ENCODE measurements around the gene MAGEA10. TPM values are rescaled to one million over a fixed set of nuclear protein-coding genes. Genes with fewer than 3 reads are reported as not detected.
"Not testable (repeated sequence)": the region's sequence is repeated elsewhere in the genome, so short reads cannot be mapped to it uniquely, and the experiment has no call there.

The MAGEA10 gene
- total and polyA plus RNA-seq, 4 experiments from 2014 or later = not detected

DNA sequence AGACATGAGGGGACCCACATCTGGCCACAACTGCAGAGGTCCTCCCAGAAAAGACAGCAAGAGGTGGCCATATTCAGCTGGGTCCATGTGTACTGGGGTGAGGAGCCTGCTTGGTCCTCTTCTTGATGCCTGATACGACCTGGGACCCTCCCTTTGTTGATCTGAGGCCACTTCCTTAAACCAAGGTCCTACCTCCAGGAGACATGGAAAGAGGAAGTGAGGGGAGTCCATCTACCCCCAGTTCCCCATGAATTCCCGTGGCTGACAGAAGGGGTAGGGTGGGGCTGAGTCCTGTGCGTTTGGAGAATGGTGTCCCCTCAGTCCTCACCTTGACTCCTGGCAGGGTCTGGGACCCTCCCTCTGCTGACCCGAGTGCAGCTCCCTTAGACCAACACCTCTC lies 2.1 kb downstream of the MAGEA10 start:
- no peak overlapping the region for H3K4me3 ChIP-seq (ENCODE audit: low read length in 2 of 2)
- CTCF ChIA-PET (ENCODE audit: partially characterized antibody) = no interaction called here
- no peaks in the 10 kb centered on the region for H3K27me3 Mint-ChIP-seq

DNA sequence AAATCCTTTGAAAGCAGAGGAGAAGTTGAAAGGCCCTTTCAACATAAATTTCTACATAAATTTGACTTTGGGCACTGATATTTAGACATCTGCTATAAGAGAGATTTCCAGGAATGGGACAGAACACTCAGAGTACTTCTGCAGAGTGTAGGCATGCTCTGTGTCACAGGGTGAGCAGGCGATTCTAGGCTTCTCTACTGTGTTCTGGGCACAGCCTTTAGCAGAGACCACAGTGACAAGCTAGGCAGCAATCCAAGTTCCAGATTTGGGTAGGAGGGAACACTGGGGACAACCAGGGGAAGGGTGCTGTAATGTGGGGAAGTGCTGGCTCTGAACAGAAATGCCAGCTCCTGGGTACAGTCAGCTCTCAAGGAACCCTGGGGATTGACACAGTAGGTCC lies 6.9 kb downstream of the MAGEA10 start:
- Histone ChIP-seq H3K27ac (ENCODE audit: low read depth, low read length) (no peak overlapping the region), H3K36me3 (ENCODE audit: insufficient read depth, low read length) (no peaks in the 10 kb centered on the region), H3K4me1 (ENCODE audit: insufficient read depth, low read length) (no peaks in the 10 kb centered on the region), H3K27me3 (ENCODE audit: insufficient read depth, low read length) (no peaks in the 10 kb centered on the region), H3K9me3 (ENCODE audit: control insufficient read depth in 1 of 2, low read length in 2 of 2) (no peaks in the 10 kb centered on the region), H3K4me3 (ENCODE audit: low read length in 2 of 2) (no peak overlapping the region)
- Mint-ChIP-seq H3K36me3 (no peaks in the 10 kb centered on the region), H3K27ac (no peak overlapping the region), H3K4me3 (no peak overlapping the region), H3K9me3 (no peaks in the 10 kb centered on the region), H3K4me1 (no peaks in the 10 kb centered on the region), H3K27me3 (no peaks in the 10 kb centered on the region)
- POLR2A ChIA-PET (ENCODE audit: partially characterized antibody) = no interaction called here
- intact Hi-C loops (cut with micrococcal nuclease) = no loop called here
- CTCF ChIA-PET (ENCODE audit: partially characterized antibody) = no interaction called here
- DNase-seq = no peak

More for the DNA sequence above, 2.1 kb downstream of the MAGEA10 start:
- H3K36me3 Mint-ChIP-seq = no peaks in the 10 kb centered on the region
- H3K4me1 Mint-ChIP-seq = no peaks in the 10 kb centered on the region
- Histone ChIP-seq H3K9me3 (ENCODE audit: control insufficient read depth in 1 of 2, low read length in 2 of 2) (no peaks in the 10 kb centered on the region), H3K27me3 (ENCODE audit: insufficient read depth, low read length) (no peaks in the 10 kb centered on the region), H3K36me3 (ENCODE audit: insufficient read depth, low read length) (no peaks in the 10 kb centered on the region), H3K27ac (ENCODE audit: low read depth, low read length) (no peak overlapping the region), H3K4me1 (ENCODE audit: insufficient read depth, low read length) (no peaks in the 10 kb centered on the region)
- DNase-seq = no peak
- H3K4me3 Mint-ChIP-seq = no peak overlapping the region
- intact Hi-C loops (cut with micrococcal nuclease) = no loop called here
- no peaks in the 10 kb centered on the region for H3K9me3 Mint-ChIP-seq
- no peak overlapping the region for H3K27ac Mint-ChIP-seq
- POLR2A ChIA-PET (ENCODE audit: partially characterized antibody) = no interaction called here

DNA sequence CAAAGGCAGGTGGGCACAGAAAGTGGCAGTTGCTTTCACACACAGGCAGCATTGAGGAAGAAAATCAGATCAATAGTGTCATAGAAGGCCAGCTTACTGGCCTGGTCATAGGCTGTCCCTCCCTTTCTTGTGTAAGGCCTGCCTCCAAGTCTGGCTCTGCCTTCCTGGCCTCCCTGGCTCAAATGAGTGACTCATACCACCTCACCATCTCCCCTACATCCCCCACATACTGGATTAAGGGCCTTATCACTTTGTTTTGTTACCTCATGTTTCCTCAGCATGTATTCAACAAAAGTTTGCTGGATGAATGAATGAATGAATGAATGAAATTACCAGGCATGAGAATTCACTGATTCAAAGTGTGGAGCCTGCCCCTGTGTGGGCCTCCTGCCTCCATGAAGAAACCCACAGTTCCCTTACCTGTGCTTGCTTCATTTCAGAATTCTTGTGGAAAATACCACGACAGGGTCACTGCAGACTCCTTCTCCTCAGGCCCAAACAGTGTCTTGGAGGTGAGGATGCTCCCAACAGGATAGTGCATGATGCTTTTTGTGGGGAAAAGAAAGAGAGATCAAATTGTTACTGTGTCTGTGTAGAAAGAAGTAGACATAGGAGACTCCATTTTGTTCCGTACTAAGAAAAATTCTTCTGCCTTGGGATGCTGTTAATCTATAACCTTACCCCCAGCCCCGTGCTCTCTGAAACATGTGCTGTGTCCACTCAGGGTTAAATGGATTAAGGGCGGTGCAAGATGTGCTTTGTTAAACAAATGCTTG lies 9.1 kb downstream of the MAGEA10 start:
- CTCF ChIA-PET (ENCODE audit: partially characterized antibody); H3K27ac Mint-ChIP-seq; H3K27ac ChIP-seq (ENCODE audit: low read depth, low read length); intact Hi-C loops (cut with micrococcal nuclease); DNase-seq; H3K36me3 ChIP-seq (ENCODE audit: insufficient read depth, low read length); H3K36me3 Mint-ChIP-seq; H3K4me1 Mint-ChIP-seq; H3K27me3 ChIP-seq (ENCODE audit: insufficient read depth, low read length); H3K9me3 ChIP-seq (ENCODE audit: control insufficient read depth in 1 of 2, low read length in 2 of 2); H3K4me3 ChIP-seq (ENCODE audit: low read length in 2 of 2); H3K4me1 ChIP-seq (ENCODE audit: insufficient read depth, low read length); H3K4me3 Mint-ChIP-seq; H3K9me3 Mint-ChIP-seq; POLR2A ChIA-PET (ENCODE audit: partially characterized antibody); H3K27me3 Mint-ChIP-seq: not testable (repeated sequence)

DNA sequence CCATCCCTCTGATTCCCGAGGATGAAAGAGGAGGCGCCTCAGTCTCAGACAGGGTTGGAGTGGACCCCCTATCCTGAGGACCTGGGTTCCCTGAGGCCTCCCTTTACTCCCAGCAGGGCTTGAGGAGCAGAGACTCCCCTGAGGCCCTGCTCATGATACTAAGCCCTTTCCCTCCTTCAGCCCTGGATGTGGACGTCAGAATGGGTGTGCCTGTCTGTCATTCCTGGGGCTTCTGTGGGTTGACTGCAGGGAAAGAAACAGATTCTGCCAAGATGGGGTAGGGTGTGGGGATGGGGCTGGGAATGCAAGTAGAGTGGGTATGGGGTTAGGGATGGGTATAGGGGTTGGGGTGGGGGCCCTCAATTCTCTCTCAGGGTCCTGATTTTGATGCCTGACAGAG lies 21.1 kb downstream of the MAGEA10 start:
- Mint-ChIP-seq H3K27ac (no peak overlapping the region), H3K27me3 (no peaks in the 10 kb centered on the region), H3K4me1 (no peaks in the 10 kb centered on the region), H3K4me3 (no peak overlapping the region), H3K9me3 (no peaks in the 10 kb centered on the region), H3K36me3 (no peaks in the 10 kb centered on the region)
- Histone ChIP-seq H3K27ac (ENCODE audit: low read depth, low read length) (no peak overlapping the region), H3K4me3 (ENCODE audit: low read length in 2 of 2) (no peak overlapping the region), H3K9me3 (ENCODE audit: control insufficient read depth in 1 of 2, low read length in 2 of 2) (no peaks in the 10 kb centered on the region), H3K4me1 (ENCODE audit: insufficient read depth, low read length) (no peaks in the 10 kb centered on the region), H3K36me3 (ENCODE audit: insufficient read depth, low read length) (no peaks in the 10 kb centered on the region), H3K27me3 (ENCODE audit: insufficient read depth, low read length) (no peaks in the 10 kb centered on the region)
- POLR2A ChIA-PET (ENCODE audit: partially characterized antibody) = no interaction called here
- CTCF ChIA-PET (ENCODE audit: partially characterized antibody) = no interaction called here
- peak in 1 of 5 donors; percentile 22 for DNase-seq
- intact Hi-C loops (cut with micrococcal nuclease) = no loop called here

DNA sequence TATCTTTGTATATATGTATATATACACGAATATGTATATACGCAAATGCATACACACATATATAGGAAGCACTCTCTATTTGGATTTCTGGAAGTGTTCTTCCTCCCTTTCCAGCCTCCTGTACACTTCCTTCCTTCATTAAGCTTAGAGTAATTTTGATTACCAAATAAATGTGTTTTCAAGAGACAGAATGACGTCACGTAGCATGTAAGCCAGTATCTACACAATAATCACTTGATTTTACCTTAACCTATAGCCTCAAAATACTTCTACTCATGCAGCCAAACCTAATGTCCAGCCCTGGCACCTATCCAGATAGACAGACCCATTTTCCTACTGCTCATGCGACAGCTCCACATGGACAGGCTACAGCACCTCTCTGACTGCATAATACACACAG lies 29.9 kb downstream of the MAGEA10 start:
- H3K4me3 ChIP-seq (ENCODE audit: low read length in 2 of 2) = no peak overlapping the region

DNA sequence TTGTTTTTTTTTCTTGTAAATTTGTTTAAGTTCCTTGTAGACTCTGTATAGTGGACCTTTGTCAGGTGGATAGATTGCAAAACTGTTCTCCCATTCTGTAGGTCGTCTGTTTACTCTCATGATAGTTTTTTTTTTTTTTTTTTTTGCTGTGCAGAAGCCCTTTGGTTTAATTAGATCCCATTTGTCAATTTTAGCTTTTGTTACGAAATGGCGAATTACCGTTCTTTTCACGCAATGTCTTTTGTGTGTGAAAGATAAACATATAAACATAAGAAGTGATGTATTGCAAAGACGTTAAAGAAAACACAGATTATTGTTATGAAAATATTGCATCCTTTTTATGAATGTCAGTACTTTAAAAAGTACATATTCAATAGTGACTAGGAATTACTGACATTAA lies 34.5 kb downstream of the MAGEA10 start:
- Histone ChIP-seq H3K4me3 (ENCODE audit: low read length in 2 of 2) (no peak overlapping the region), H3K36me3 (ENCODE audit: insufficient read depth, low read length) (no peaks in the 10 kb centered on the region), H3K9me3 (ENCODE audit: control insufficient read depth in 1 of 2, low read length in 2 of 2) (no peaks in the 10 kb centered on the region), H3K4me1 (ENCODE audit: insufficient read depth, low read length) (no peaks in the 10 kb centered on the region), H3K27me3 (ENCODE audit: insufficient read depth, low read length) (no peaks in the 10 kb centered on the region), H3K27ac (ENCODE audit: low read depth, low read length) (no peak overlapping the region)
- H3K4me3 Mint-ChIP-seq = no peak overlapping the region
- peaks cover 0 to 3% (median 0%) of the 10 kb centered on the region in 8 donors for H3K9me3 Mint-ChIP-seq
- ChIA-PET CTCF (ENCODE audit: partially characterized antibody) (no interaction called here), POLR2A (ENCODE audit: partially characterized antibody) (no interaction called here)
- no peaks in the 10 kb centered on the region for H3K27me3 Mint-ChIP-seq
- H3K4me1 Mint-ChIP-seq = no peaks in the 10 kb centered on the region
- H3K36me3 Mint-ChIP-seq = no peaks in the 10 kb centered on the region
- no peak overlapping the region for H3K27ac Mint-ChIP-seq
- intact Hi-C loops (cut with micrococcal nuclease) = no loop called here
- no peak for DNase-seq

More for the DNA sequence above, 29.9 kb downstream of the MAGEA10 start:
- no peak overlapping the region for H3K4me3 Mint-ChIP-seq
- H3K27ac Mint-ChIP-seq = no peak overlapping the region
- no peaks in the 10 kb centered on the region for H3K9me3 Mint-ChIP-seq
- H3K27ac ChIP-seq (ENCODE audit: low read depth, low read length) = no peak overlapping the region
- intact Hi-C loops (cut with micrococcal nuclease) = no loop called here
- no peaks in the 10 kb centered on the region for H3K36me3 ChIP-seq (ENCODE audit: insufficient read depth, low read length)
- H3K9me3 ChIP-seq (ENCODE audit: control insufficient read depth in 1 of 2, low read length in 2 of 2) = no peaks in the 10 kb centered on the region
- H3K36me3 Mint-ChIP-seq = no peaks in the 10 kb centered on the region
- no peaks in the 10 kb centered on the region for H3K27me3 ChIP-seq (ENCODE audit: insufficient read depth, low read length)
- H3K4me1 Mint-ChIP-seq = no peaks in the 10 kb centered on the region
- ChIA-PET CTCF (ENCODE audit: partially characterized antibody) (no interaction called here), POLR2A (ENCODE audit: partially characterized antibody) (no interaction called here)
- no peaks in the 10 kb centered on the region for H3K27me3 Mint-ChIP-seq
- DNase-seq = no peak
- no peaks in the 10 kb centered on the region for H3K4me1 ChIP-seq (ENCODE audit: insufficient read depth, low read length)

DNA sequence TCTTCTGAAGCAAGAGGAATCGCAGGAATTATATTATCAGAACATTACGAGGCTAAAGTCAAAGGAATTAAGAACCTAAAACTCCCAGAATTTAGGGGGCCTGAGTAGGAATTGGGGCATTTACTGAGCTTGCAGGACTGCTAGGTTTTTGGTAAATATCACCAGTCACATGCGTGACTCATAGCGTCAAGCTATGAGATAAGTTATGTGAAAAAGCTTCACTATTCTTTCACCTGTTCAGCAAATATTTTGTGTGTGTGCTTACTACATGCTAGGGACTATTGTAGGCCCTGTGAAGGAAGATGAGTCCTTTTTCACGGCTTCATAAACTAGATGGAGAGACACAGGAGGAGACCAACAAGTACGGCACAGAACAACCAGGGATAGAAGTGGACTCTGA lies 52.2 kb downstream of the MAGEA10 start:
- H3K4me3 ChIP-seq (ENCODE audit: low read length in 2 of 2) = no peak overlapping the region
- H3K4me1 ChIP-seq (ENCODE audit: insufficient read depth, low read length) = no peaks in the 10 kb centered on the region
- H3K36me3 ChIP-seq (ENCODE audit: insufficient read depth, low read length) = no peaks in the 10 kb centered on the region
- H3K27ac ChIP-seq (ENCODE audit: low read depth, low read length) = no peak overlapping the region
- Mint-ChIP-seq H3K36me3 (no peaks in the 10 kb centered on the region), H3K9me3 (peaks cover 0 to 3% (median 0%) of the 10 kb centered on the region in 8 donors), H3K27me3 (no peaks in the 10 kb centered on the region), H3K27ac (no peak overlapping the region), H3K4me1 (no peaks in the 10 kb centered on the region), H3K4me3 (no peak overlapping the region)
- intact Hi-C loops (cut with micrococcal nuclease) = no loop called here
- no peaks in the 10 kb centered on the region for H3K27me3 ChIP-seq (ENCODE audit: insufficient read depth, low read length)
- ChIA-PET CTCF (ENCODE audit: partially characterized antibody) (no interaction called here), POLR2A (ENCODE audit: partially characterized antibody) (no interaction called here)
- H3K9me3 ChIP-seq (ENCODE audit: control insufficient read depth in 1 of 2, low read length in 2 of 2) = no peaks in the 10 kb centered on the region
- DNase-seq = no peak

Measured in CD4-positive, alpha-beta memory T cell (primary cell).